HG02588 (cell line): Measurements from ENCODE around the gene ALKBH6.
"Not testable (repeated sequence)": the region's sequence is repeated elsewhere in the genome, so short reads cannot be mapped to it uniquely, and the experiment has no call there.

Source experiments
- ATAC-seq: cut with Tn5 transposase; IDR thresholded peaks from one replicate; pipeline ENCODE4 v1.9.1; 2021; ENCODE audit warnings: mild to moderate bottlenecking, moderate library complexity; ENCODE audit not compliant: unreplicated experiment

ALKBH6 gene

DNA sequence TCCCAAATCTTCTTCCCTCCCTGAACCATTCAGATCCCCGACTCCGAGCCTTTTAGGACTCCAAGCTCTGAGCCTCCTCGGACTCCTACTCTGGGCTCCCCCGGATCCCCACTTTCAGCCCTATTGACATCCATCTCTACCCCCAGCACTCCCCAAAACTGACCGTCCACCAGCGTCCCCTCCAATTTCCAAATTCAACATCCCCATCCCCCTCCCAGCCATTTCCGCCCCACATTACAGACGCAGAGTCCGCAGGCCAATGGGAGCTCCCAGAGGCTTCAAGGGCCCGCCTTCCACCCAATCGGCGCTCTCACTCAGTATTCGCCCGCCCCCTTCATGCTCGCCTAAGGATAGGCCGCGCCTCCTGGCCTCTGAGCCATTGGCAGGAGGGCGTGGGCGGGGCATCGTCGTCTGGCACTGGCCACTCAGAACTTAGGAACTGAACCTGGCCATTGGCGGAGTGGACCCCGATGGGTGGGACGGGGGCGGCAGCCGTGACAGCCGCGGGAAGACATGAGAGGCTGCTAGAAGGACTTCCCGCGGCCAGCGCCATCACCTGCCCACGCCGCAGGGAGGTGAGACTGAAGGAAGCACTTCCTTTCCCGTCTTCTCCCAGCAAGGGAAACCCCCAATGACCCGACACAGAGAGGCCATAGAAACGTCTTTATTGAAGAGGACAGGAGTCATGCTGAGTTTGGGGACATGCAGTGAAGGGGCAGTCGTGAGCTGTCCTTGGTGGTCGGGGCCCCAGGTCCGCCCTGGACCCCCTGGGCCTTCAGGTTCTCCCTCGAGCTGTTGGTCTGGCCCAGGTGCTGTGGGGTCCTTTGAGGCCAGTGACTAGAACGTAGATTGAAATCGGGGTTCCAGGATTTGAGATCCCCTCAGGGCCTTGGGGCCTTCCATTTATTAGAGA, at the start of gene ALKBH6:
ALKBH6 (minus strand) TSS at position 202 of the 913 bp plus-strand sequence. CDS start 816 bp downstream, outside the sequence.
- peak; percentile 93 for ATAC-seq

DNA sequence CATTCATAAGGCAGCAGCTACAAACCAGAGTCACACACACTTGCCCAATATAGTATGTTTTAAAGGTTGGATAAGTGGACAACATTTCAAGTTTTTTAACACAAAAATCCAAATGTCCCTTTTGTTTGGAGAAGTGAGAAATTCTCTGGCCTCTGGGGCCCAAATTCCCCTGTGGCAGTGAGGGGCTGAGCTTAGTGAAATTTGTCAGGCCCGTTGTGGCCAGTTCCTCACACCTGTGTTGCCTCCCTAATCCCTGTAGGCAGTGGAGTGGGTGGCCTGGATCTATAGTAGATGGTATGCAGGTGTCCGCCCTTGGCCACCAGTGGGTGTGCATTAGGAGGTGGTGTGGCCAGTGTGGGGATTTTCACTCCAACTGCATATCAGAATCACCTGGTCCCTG, 47.4 kb upstream of the ALKBH6 start:
- no peak for ATAC-seq

DNA sequence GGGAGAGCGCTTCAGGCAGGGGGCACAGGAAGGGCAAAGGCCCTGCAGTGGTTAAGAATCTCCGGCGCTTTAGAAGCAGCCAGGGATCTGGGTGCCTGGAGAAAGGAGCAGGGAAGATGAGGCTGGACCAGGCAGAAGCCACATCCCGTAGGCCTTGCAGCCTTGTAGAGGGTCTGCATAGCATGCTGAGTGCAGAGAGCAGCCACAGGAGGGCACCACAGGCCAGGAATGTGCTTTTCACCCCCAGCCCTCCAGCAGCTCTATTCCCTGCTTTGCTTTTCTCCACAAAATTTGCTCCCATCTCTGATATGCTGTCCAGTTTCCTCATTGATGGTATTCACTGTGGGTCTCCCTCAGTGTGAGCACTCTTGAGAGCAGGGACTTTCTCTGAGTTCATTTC, 46.4 kb upstream of the ALKBH6 start:
- ATAC-seq = no peak

DNA sequence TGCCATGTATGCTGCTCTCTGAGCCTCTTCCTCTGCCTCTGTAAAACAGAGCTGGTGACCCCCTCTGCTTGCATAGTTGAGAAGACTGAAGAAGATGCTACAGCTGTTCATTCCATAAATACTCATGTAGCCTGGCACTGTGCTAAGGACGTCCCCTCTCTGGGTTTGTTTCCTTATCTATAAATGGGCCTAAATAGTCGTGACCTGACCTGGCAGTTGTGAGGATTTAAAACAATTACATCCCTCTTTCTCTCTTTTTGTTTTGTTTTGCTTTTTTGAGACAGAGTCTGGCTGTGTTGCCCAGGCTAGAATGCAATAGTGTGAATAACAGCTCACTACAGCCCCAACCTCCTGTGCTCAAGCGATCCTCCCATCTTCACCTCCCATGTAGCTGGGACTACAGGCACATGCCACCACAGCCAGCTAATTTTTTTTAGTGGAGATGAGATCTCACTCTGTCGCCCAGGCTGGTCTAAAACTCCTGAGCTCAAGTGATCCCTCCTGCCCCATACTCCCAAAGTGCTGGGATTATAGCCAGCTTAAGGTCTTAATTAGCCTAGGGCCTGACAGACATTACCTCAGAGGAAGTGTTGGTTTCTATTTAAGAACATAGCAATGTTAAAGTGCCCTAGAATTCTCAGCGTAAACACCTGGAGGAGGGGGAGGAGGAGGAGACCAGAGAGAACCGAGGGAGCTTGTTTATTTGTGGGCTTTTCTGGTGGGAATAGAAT, 45.3 kb upstream of the ALKBH6 start:
- ATAC-seq = no peak

DNA sequence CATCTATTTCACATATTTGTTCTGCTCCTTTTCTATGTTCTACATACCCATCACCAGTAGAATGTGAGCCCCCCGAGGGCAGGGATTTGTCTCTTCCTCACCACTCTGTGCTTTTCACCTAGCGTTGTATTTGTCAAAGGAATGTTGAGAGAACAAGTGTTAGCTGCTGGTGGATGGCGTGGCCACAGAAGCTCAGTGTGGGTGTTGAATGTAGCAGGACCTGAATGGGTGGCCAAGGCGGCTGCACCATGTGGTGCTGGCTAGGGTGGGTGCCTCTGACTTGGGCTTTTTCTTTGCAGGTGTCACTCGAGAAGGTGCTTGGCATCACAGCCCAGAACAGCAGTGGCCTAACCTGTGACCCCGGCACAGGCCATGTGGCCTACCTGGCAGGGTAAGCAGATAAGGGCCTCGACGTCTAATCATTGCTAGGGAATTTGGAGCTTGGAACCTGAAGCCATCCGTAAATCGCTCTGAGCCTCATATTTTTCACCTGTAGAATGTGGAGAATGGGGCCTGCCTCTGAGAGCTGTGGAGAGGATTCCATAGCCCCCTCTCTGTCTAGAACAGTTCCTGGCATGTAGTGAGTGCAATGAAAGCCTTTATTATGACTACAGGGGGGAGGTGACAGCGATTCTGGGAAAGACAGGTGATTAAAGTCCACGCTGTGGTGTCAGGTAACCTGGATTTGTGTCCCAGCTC, 44.6 kb upstream of the ALKBH6 start:
- no peak for ATAC-seq

DNA sequence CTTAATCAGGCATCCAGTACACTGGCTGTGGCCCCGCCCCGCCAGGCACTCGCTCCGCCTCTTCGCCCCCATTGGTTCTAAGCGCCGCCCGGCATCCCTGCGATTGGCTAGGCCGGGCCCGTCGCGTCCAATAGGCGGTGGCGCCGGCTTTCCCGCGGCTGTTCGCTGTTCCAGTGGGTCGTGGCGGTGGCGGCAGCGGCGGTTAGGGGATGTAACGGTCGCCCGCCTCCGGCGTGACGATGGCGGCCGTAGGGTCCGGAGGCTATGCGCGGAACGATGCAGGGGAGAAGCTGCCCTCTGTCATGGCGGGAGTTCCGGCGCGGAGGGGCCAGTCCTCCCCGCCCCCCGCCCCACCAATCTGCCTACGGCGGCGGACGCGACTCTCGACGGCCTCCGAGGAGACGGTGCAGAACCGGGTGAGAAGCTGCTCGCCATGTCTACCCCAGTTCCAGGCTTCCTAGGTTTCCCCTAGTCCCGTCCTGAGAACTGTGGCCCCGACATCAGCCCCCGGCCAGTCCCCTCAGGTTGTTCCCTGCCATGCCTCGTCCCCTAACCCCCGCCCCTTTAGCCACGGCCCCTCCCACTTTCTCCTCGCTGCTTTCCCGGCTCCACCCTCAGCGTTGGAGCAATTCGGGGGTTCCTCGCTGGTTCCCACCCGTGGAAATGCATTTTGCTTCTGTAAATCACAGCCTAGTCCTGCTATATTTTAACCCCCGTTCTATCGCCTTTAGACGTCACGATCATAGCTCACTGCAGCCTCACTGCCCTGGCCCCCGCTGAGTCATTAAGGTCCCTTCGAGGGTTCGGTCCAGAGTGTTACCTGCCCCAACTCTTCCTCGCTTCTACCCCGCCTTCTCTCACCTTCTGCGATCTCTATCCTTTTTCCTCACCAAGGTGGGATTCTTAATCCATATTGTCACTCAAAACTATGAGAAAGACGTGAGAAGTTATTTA, 41.0 kb upstream of the ALKBH6 start, which contains the start of gene WDR62:
WDR62 (plus strand) TSS at position 165 of the 954 bp plus-strand sequence; CDS start at position 240, 75 bp downstream.
- ATAC-seq = peak; percentile 70

DNA sequence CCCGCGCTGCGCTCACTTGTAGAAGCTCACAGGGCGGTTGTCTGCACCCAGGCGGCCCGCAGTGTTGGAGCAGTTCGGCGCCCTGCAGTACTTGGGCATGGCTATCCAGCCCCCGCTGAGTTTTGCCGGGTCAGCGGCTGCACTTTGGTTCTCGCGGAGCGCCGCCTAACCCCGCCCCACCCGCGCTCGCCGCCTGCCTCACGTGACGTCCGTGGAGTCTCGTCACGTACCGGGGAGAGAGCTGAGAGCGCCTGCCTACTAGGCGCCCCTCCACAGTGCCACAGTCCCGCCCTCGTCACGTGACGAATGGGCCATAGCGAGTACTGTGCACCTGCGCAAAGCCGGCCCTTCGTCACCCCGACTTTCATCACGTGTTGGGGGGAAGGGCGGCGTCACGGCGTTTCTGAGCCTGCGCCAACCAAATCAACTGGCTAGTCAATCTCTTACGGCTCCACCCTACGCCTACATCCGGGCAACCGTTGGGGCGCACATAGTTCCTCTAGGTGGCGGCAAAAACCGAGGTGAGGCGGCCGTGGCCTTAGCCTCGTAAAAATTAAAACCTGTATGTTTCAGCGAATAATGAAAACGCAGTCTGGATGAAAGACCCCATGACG, 40.2 kb upstream of the ALKBH6 start, which contains the start of gene THAP8:
THAP8 (minus strand) TSS at position 167 of the 614 bp plus-strand sequence; CDS start at position 99, 68 bp downstream.
- peak; percentile 77 for ATAC-seq

DNA sequence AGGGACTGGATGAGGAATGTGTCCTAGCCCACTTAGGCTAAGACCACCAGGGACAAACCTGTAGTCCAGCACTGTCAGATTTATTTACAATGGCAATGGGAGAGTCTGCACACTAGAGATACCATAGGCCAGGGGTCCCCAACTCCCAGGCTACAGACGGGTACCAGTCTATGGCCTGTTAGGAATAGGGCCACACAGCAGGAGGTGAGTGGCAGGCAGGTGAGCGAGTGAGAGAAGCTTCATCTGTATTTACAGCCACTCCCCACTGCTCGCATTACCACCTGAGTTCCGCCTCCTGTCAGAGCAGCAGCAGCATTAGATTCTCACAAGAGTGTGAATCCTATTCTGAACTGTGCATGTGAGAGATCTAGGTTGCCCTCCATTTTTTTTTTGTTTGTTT, 37.6 kb upstream of the ALKBH6 start:
- no peak for ATAC-seq

DNA sequence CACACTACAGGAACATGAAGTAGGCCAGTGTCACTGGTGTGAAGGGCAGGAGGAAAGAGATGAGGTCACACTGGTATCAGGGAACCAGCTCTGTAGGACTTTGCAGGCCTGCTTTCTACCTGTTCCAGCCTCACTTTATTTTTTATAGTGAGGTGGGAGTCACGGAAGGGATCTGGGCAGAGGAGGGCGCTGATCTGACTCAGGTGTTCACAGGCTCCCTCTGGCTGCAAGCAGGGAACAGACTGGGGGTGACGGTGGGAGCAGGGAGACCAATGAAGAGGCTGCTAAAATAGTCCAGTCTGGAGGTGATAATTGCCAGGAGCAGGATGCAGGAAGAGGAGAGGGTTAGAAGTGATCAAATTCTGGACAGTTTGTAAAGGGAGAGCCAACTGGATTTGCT, 37.2 kb upstream of the ALKBH6 start:
- no peak for ATAC-seq

DNA sequence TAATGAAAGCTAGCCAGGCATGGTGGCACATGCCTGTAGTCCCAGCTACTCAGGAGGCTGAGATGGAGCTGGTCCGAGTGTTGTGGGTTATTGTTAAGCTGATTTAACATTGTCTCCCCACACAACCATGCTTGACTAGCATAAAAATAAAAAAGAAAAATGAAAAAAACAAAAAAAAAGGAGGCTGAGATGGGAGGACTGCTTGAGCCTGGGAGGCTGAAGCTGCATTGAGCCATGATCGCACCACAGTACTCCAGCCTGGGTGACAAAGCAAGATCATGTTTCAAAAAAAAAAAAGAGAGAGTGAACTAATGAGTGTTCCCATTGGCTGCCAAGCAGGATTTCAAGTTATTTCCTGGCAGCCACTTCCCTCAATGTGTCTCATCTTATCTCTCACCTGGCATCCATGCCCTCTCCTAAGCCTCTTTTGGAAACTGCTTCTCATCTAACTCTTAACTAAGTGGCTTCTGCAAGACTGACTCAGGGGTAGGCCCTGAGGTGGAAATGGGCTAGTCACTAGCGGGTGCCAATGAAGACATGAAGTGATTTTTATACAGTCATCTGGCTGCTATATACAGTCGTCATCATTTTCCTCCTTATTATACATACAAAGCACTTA, 35.2 kb upstream of the ALKBH6 start:
- ATAC-seq = no peak

DNA sequence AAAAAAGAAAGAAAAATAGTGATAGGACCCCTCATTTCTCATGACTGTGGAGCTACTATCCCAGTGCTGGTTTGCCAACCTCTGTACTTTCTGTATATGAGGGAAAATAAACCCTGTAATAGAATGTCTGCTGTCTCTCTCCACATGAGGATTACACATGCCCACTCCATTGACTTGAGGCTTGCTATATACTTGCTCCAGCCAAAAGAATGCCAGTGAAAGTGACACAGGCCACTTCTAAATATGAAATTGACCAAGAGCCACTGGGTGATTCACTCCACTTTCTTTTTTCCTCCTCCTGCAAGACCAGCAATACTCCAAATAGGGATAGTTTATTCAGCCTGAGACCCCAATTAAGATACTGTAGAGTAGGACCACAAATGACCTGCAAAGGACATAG, 33.8 kb upstream of the ALKBH6 start:
- no peak for ATAC-seq

DNA sequence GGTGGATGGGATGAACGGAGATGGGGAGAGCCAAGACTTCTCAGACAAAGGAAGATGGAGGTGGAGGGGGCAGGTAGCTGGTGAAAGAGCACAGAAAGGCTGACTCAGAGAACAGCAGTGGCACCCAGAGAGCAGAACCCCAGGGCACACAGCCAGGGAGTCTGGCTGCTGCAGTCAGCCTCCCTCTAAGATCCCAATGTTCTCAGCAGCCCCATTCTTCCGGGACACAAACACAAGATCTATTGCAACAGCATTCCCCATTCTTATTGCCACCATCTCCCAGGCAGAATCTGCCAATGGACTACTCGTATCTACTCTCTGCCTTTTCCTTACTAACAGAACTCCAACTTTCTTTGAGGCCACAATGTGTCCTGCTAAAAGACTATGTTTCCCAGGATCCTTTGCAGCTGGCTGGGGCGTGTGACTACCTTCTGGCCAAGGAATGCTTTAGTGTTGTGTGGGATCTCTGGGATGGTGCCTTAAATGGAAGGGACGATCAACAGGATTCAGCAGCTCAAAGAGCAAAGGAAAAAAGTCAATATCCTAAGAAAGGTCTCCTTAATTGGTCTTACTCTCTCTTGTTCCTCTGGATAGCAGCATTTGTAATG, 32.5 kb upstream of the ALKBH6 start:
- no peak for ATAC-seq

DNA sequence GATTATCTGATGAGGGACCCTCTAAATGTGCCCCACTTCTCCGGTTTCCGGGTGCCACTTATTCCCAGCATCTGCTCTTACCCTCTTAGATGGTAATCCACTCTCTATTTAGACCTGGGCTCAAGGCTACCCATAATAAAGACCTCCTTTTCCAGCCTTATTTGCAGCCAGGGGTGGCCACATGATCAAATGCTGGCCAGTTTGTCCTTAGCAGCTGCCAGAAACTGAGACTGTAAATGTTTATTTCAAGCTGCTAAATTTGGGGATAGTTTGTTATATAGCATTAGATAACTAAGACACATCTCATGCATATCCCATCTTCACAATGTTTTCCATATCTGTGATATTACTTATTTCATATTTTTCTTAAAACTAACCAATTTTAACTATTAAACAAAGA, 29.9 kb upstream of the ALKBH6 start:
- ATAC-seq = no peak

DNA sequence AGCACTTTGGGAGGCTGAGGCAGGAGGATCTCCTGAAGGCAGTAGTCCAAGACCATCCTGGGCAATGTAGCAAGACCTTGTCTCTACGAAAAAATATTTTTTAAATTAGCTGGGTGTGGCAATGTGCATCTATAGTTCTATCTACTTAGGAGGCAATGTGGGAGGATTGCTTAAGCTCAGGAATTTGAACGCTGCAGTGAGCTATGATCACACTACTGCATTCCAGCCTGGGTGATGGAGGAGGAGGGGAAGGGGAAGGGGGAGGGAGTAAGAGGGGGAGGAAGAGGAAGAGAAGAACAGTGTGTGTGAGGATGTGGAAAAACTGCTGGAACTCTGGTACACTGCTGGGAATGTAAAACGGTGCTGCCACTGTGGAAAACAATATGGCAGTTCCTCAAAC, 27.8 kb upstream of the ALKBH6 start:
- no peak for ATAC-seq

DNA sequence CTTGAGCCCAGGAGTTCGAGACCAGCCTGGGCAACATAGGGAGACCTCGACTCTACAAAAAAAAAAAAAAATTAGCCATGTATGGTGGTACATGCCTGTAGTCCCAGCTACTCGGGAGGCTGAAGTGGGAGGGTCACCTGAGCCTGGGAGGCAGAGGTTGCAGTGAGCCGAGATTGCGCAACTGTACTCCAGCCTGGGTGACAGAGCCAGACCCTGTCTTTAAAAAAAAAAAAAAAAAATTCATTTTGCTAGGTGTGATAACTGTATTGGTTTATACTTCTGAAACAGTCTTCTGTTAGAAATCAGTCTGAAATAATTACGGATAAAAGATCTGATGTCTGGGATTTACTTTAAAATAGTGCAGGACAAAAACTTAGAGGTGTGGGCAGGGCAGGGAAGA, 27.1 kb upstream of the ALKBH6 start:
- not testable (repeated sequence) for ATAC-seq

DNA sequence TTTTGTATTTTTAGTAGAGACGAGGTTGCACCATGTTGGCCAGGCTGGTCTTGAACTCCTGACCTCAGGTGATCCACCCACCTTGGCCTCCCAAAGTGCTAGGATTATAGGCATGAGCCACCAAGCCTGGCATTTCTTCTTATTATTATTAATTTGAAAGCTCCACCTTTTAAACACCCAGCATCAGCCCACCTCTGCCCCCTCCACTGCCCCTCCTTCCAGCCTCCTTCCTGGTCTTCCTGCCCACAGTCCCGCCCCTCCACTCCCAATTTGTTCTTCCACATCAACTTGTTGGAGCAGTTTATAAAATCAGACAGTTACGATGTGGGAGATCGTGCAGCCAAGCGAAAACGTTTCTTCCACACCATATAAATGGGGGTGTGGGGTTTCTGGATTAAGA, 26.5 kb upstream of the ALKBH6 start:
- no peak for ATAC-seq

DNA sequence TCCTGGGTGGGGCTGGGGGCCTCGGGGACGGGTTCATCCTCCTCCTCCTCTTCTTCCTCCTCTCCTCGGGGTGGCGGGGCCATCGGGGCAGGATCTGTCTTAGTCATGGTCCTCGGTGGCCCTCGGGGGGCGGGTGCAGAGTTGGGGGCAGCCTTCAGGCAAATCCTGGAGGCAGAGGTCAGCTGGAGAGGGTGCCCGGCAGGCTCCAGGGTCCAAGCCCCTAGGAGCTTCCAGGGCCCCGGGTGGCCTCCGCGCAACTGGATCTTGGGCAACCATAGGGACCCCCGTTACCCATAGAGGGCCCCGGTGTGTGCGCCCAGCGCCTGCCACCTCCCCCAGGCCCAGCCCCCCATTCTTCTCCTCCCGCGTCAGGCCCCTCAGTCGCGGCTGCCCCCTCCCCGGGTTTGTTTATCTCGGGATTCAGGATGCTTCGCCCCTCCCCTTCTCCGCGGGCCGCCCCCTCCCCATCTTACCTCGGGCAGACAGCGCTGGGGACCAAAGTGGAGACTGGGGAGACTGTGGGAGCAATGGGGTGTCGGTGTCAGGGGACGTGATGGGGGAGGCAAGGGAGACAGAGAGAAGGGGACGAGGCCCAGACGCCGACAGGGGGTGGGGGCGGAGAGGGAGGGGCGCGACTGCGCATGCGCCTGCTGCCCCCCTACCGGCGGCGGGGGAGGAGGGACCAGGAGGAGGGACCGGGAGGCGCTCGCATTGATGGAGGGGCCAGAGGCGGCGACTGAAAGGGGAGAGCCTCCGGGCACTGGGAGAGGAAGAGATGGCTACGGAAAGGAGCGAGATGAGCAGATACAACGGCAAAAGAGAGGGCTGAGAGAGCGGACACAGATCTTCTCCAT, 18.5 kb upstream of the ALKBH6 start, which contains the start of gene CLIP3:
CLIP3 (minus strand) TSS at position 623 of the 854 bp plus-strand sequence; CDS start at position 107, 516 bp downstream.
- no peak for ATAC-seq

DNA sequence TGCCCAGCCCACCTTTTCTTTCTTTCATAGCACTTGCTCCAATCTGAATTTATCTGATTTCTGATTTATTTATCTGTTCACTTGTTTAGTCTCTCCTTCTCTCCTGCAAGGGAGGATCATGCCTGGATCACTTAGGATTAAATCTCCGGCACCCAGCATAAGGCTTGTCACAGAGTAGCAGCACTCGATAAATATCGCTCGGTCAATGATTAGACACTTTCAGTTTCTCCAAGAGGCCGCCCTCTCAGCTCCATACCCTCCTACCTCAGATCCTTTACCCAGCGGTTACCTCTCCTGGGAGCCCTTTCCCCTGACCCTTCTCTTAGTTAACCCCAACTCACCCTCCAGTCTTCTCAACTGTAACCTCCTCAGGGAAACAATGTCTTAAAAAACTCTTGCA, 17.3 kb upstream of the ALKBH6 start:
- no peak for ATAC-seq
